Activated CD8-positive, alpha-beta memory T cell treated with anti-CD3 and anti-CD28 coated beads for 4 hours (primary cell): ENCODE results near the gene PRPH.
A peak's percentile ranks its signal among the peaks of the same experiment; 100 is the strongest.
"Not testable (repeated sequence)": the region's sequence is repeated elsewhere in the genome, so short reads cannot be mapped to it uniquely, and the experiment has no call there.

Source experiments
- DNase-seq, 2 donors: peaks; one replicate each; pipeline ENCODE4 v3.0.0-alpha.2; 2020; ENCODE audit warnings: low read depth in 2 of 2

PRPH gene

GRCh38 chr12:49276304-49277290, 18.4 kb upstream of the PRPH start:
- DNase-seq: no peak

- DNase-seq: no peak
Observed at GRCh38 chr12:49277466-49277865, 17.5 kb upstream of the PRPH start.

GRCh38 chr12:49279706-49280159, 15.2 kb upstream of the PRPH start:
- DNase-seq: no peak

GRCh38 chr12:49280545-49280944, 14.4 kb upstream of the PRPH start:
- not testable (repeated sequence) for DNase-seq

GRCh38 chr12:49282302-49282701, 12.6 kb upstream of the PRPH start:
- DNase-seq: no peak

- DNase-seq: not testable (repeated sequence)
Observed at GRCh38 chr12:49282740-49283375, 12.1 kb upstream of the PRPH start.

- no peak for DNase-seq
Observed at GRCh38 chr12:49283541-49284429, 11.2 kb upstream of the PRPH start.

GRCh38 chr12:49284672-49285071, 10.3 kb upstream of the PRPH start:
- DNase-seq: no peak

GRCh38 chr12:49287876-49288275, 7.1 kb upstream of the PRPH start:
- no peak for DNase-seq

GRCh38 chr12:49288412-49288853, 6.5 kb upstream of the PRPH start:
- peak; percentile 37 to 43 for DNase-seq

- DNase-seq: no peak
Observed at GRCh38 chr12:49288922-49289555, 5.9 kb upstream of the PRPH start.

- DNase-seq: no peak
Observed at GRCh38 chr12:49292729-49293055, 2.3 kb upstream of the PRPH start.

- DNase-seq: no peak
Observed at GRCh38 chr12:49293056-49293956, 1.6 kb upstream of the PRPH start.

- DNase-seq: no peak
Observed at GRCh38 chr12:49294086-49294803, 702 bp upstream of the PRPH start.

GRCh38 chr12:49294804-49295081, 204 bp upstream of the PRPH start:
- no peak for DNase-seq

- peak; percentile 13 to 20 for DNase-seq
Observed at GRCh38 chr12:49296034-49296835, 1.3 kb downstream of the PRPH start.

- DNase-seq: no peak
Observed at GRCh38 chr12:49296836-49297694, 2.1 kb downstream of the PRPH start.

GRCh38 chr12:49297695-49298060, 2.7 kb downstream of the PRPH start:
- no peak for DNase-seq
